ENCODE data around the gene FAH.

DNA sequence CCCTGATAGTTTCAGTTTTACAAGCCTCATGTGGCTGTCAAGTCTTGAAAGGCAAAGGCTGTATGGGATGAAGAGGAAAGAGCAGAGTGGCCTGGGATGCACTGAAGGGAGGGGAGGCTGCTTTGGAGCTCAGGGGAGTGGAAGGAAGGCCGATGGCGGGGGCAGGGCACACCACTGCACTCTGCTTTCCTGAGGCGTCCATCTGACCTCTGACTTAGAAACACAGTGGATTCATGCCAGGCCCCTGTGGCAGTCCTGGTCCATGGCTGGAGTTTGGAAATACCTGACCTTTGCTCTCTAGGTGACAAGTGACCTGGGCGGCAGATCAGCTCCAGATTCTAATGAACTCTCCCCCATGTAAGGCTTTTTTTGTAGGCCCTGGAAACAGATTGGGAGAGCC is 19.0 kb downstream of the FAH start:
- no peak for TF ChIP-seq EZH2phosphoT487 (IDR thresholded peaks at IDR 0.05; ENCODE audit: insufficient read depth, low read depth)
- no peak for TF ChIP-seq EZH2 (IDR thresholded peaks at IDR 0.05; ENCODE audit: insufficient read depth, poor library complexity, severe bottlenecking)
